Activated CD8-positive, alpha-beta T cell treated with anti-CD3 and anti-CD28 coated beads for 36 hours (primary cell): ENCODE data around the gene MCF2L. TPM values are rescaled to one million over a fixed set of nuclear protein-coding genes. Genes with fewer than 3 reads are reported as not detected.

Experiments
- ATAC-seq: fragments of 200-7000 bp; cut with Tn5 transposase; one replicate; pipeline ENCODE4 v1.10.0; 2021; ENCODE audit warnings: mild to moderate bottlenecking, moderate library complexity
- CTCF ChIA-PET: fragments of 350-600 bp; sonication (Branson Sonifier 250); formaldehyde crosslinking; loops from one replicate; lab custom pipeline; 2021; ENCODE audit warnings: antibody characterized with exemption; lab: Charles Lee
- POLR2A ChIA-PET: fragments of 350-600 bp; sonication (Branson Sonifier 250); formaldehyde crosslinking; loops from one replicate; lab custom pipeline; 2021; ENCODE audit warnings: antibody characterized with exemption; lab: Charles Lee
- DNase-seq: peaks from one replicate; pipeline ENCODE4 v3.0.0-alpha.2; 2020
- H3K27ac Mint-ChIP-seq: one replicate; pipeline ENCODE4 v1.8.0; 2021; ENCODE audit warnings: mild to moderate bottlenecking, mixed read lengths
- H3K27me3 Mint-ChIP-seq: one replicate; pipeline ENCODE4 v1.8.0; 2021; ENCODE audit warnings: mixed read lengths
- H3K36me3 Mint-ChIP-seq: one replicate; pipeline ENCODE4 v1.8.0; 2021; ENCODE audit warnings: low read depth, mixed read lengths
- H3K4me1 Mint-ChIP-seq: one replicate; pipeline ENCODE4 v1.8.0; 2021; ENCODE audit warnings: low read depth, mixed read lengths
- H3K4me3 Mint-ChIP-seq: one replicate; pipeline ENCODE4 v1.8.0; 2021; ENCODE audit warnings: mild to moderate bottlenecking, moderate library complexity, mixed read lengths
- H3K9me3 Mint-ChIP-seq: one replicate; pipeline ENCODE4 v1.8.0; 2021; ENCODE audit warnings: mixed read lengths
- intact Hi-C: fragments of 100-400 bp; cut with micrococcal nuclease; formaldehyde crosslinking; loops from one replicate; pipeline ENCODE4 v1.10.0; 2022
- total RNA-seq, 2 experiments: library from RNA; stranded (reverse); gene quantifications; one replicate each; pipeline ENCODE4 v1.2.3, GENCODE V29; 2021
- TF ChIP-seq, protein P1 (sequence below): fragments of 200-600 bp; IDR thresholded peaks from one replicate; pipeline ENCODE4 v1.8.0; 2022; ENCODE audit warnings: antibody characterized with exemption, mild to moderate bottlenecking

Gene MCF2L
- total RNA-seq, 2 experiments from 2014 or later, result 7.6 to 8.9 TPM

GRCh38 chr13:113088691-113089020 is 119.6 kb downstream of the MCF2L start:
- TF ChIP-seq, protein P1, sequence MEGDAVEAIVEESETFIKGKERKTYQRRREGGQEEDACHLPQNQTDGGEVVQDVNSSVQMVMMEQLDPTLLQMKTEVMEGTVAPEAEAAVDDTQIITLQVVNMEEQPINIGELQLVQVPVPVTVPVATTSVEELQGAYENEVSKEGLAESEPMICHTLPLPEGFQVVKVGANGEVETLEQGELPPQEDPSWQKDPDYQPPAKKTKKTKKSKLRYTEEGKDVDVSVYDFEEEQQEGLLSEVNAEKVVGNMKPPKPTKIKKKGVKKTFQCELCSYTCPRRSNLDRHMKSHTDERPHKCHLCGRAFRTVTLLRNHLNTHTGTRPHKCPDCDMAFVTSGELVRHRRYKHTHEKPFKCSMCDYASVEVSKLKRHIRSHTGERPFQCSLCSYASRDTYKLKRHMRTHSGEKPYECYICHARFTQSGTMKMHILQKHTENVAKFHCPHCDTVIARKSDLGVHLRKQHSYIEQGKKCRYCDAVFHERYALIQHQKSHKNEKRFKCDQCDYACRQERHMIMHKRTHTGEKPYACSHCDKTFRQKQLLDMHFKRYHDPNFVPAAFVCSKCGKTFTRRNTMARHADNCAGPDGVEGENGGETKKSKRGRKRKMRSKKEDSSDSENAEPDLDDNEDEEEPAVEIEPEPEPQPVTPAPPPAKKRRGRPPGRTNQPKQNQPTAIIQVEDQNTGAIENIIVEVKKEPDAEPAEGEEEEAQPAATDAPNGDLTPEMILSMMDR, result no peak
- Mint-ChIP-seq H3K27me3 (no peaks in the 10 kb centered on the region), H3K36me3 (no peaks in the 10 kb centered on the region), H3K27ac (no peak overlapping the region), H3K9me3 (no peaks in the 10 kb centered on the region), H3K4me1 (no peaks in the 10 kb centered on the region), H3K4me3 (no peak overlapping the region)
- intact Hi-C loops, result no loop called here
- POLR2A ChIA-PET, result no interaction called here
- no peak for DNase-seq
- CTCF ChIA-PET, result no interaction called here
- no peak for ATAC-seq

- no peak for DNase-seq
- no peaks in the 10 kb centered on the region for H3K27me3 Mint-ChIP-seq
- intact Hi-C loops, result no loop called here
- no peaks in the 10 kb centered on the region for H3K36me3 Mint-ChIP-seq
- POLR2A ChIA-PET, result no interaction called here
- CTCF ChIA-PET, result no interaction called here
- H3K27ac Mint-ChIP-seq, result no peak overlapping the region
- no peaks in the 10 kb centered on the region for H3K4me1 Mint-ChIP-seq
- no peaks in the 10 kb centered on the region for H3K9me3 Mint-ChIP-seq
- ATAC-seq, result no peak
- H3K4me3 Mint-ChIP-seq, result no peak overlapping the region
- TF ChIP-seq, protein P1, result no peak
Measured at GRCh38 chr13:113089693-113090414, 120.8 kb downstream of the MCF2L start.

DNA sequence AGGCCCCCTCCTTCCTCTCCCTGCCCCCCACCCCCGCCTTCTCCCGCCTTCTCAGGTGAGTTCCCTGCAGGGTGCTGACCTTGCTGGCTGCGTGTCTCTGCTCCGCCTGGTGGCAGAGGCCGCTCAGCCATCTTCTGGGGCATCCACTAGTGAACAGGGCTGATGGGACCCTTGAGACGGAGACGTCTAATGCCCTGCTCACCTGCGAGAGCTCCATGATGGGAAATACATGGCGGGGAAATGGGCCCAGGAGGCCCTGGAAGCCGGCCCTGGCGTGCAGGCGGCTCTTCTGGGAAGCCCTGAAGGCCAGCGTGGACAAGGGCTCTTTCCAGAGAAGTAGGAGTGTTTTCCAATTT is 121.4 kb downstream of the MCF2L start:
- H3K36me3 Mint-ChIP-seq, result no peaks in the 10 kb centered on the region

DNA sequence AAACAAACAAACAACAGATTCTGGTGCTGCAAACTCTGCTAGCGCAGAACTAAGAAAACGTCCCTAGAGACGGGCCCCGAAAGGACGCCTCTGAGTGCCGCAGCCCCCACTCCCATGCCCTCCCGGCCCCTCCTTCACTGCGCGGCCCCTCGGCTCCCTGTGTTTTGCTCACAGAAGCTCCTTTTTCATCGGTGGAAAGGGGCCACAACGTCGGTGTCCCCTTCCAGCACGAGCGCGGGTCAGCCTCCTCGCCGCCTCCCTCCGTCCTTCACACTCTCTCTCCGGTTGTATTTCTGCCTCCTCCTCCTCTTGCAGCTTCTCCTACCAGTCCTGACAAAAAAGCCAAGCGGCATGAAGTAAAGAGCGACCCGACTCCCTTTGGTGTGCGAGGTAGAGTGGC is 121.8 kb downstream of the MCF2L start:
- H3K4me3 Mint-ChIP-seq, result no peak overlapping the region
- H3K9me3 Mint-ChIP-seq, result no peaks in the 10 kb centered on the region
- DNase-seq, result no peak
- H3K36me3 Mint-ChIP-seq, result no peaks in the 10 kb centered on the region
- H3K4me1 Mint-ChIP-seq, result no peaks in the 10 kb centered on the region
- no peak for ATAC-seq
- H3K27me3 Mint-ChIP-seq, result no peaks in the 10 kb centered on the region
- H3K27ac Mint-ChIP-seq, result no peak overlapping the region
- intact Hi-C loops, result no loop called here
- ChIA-PET CTCF (no interaction called here), POLR2A (no interaction called here)
- TF ChIP-seq, protein P1, result no peak

More for the DNA sequence above, 121.4 kb downstream of the MCF2L start:
- Mint-ChIP-seq H3K4me1 (no peaks in the 10 kb centered on the region), H3K27ac (no peak overlapping the region), H3K9me3 (no peaks in the 10 kb centered on the region), H3K4me3 (no peak overlapping the region), H3K27me3 (no peaks in the 10 kb centered on the region)
- ATAC-seq (no peak), DNase-seq (no peak)
- intact Hi-C loops, result no loop called here
- TF ChIP-seq, protein P1, result no peak
- CTCF ChIA-PET, result no interaction called here
- POLR2A ChIA-PET, result no interaction called here

GRCh38 chr13:113091211-113091771 is 122.3 kb downstream of the MCF2L start:
- DNase-seq, result no peak
- no peaks in the 10 kb centered on the region for H3K9me3 Mint-ChIP-seq
- no peaks in the 10 kb centered on the region for H3K4me1 Mint-ChIP-seq
- ChIA-PET POLR2A (no interaction called here), CTCF (no interaction called here)
- H3K27ac Mint-ChIP-seq, result no peak overlapping the region
- no peaks in the 10 kb centered on the region for H3K36me3 Mint-ChIP-seq
- no peak overlapping the region for H3K4me3 Mint-ChIP-seq
- H3K27me3 Mint-ChIP-seq, result no peaks in the 10 kb centered on the region
- ATAC-seq, result no peak
- TF ChIP-seq, protein P1, result no peak
- intact Hi-C loops, result no loop called here
